HCT116 (cell line): ENCODE measurements around the gene FOXK1. TPM values are rescaled to one million over a fixed set of nuclear protein-coding genes. Genes with fewer than 3 reads are reported as not detected.

ENCODE experiments used
- ATAC-seq: fragments of 200-7000 bp; cut with Tn5 transposase; 2 replicates; pipeline ENCODE4 v1.9.1; 2020; ENCODE audit warnings: mild to moderate bottlenecking, moderate library complexity
- BruUV-seq: library from RNA; stranded (reverse); fragments of 400-500 nt; replicated peaks from 2 replicates; lab custom pipeline; 2021; lab: Mats Ljungman, UMichigan
- CTCF ChIA-PET: fragments of 300-600 bp; sonication (Branson Sonifier 250); formaldehyde crosslinking; loops from one replicate; lab custom pipeline; 2021; ENCODE audit warnings: antibody characterized with exemption; lab: Charles Lee
- POLR2A ChIA-PET: fragments of 300-600, 350-600 bp; sonication (Branson Sonifier 250); formaldehyde crosslinking; loops from one replicate; lab custom pipeline; 2021; ENCODE audit warnings: antibody characterized with exemption; lab: Charles Lee
- RAD21 ChIA-PET, 2 experiments: fragments of 300-600 bp; sonication (Branson Sonifier 250); formaldehyde crosslinking; loops; one replicate each; lab custom pipeline; 2023; ENCODE audit warnings: low total read pairs in 2 of 2; ENCODE audit not compliant: uncharacterized antibody in 2 of 2, unreplicated experiment in 2 of 2, low non-redundant PET in 1 of 2; lab: Charles Lee
- DNase-seq: peaks from one replicate; pipeline ENCODE4 v3.0.0-alpha.2; 2010; ENCODE audit warnings: low read depth, low spot score
- H2AFZ ChIP-seq: fragments of 200-600 bp; shearing (Covaris generic), sonication (generic); 2 replicates; pipeline ENCODE4 v1.6.1; 2017; ENCODE audit warnings: low read depth, mixed run types, mixed read lengths, antibody characterized with exemption, low read length; ENCODE audit not compliant: poor library complexity, severe bottlenecking
- H3K27ac ChIP-seq: 2 replicates; pipeline ENCODE4 v1.5.1; 2012; ENCODE audit warnings: low read depth, low read length
- H3K27me3 ChIP-seq: fragments of 200-600 bp; sonication (generic); 2 replicates; pipeline ENCODE4 v1.6.1; 2016; ENCODE audit warnings: mixed run types, low read length, mixed read lengths; ENCODE audit not compliant: insufficient read depth
- H3K36me3 ChIP-seq, 2 experiments: fragments of 200-500 bp in 1 of 2; fragments of 200-600 bp in 1 of 2; sonication (Bioruptor generic) in 1 of 2; sonication (generic) in 1 of 2; 2 replicates each; pipeline versions ENCODE4 v1.5.1 to v1.6.1; 2014 to 2016; ENCODE audit warnings: low read length in 2 of 2, inconsistent platforms in 1 of 2, mixed read lengths in 1 of 2, mixed run types in 1 of 2; ENCODE audit not compliant: insufficient read depth in 2 of 2, control insufficient read depth in 1 of 2
- H3K4me1 ChIP-seq, 2 experiments: fragments of 200-600 bp in 1 of 2; sonication (generic) in 1 of 2; 2 replicates each; pipeline versions ENCODE4 v1.5.1 to v1.6.1; 2012 to 2017; ENCODE audit warnings: low read length in 2 of 2, inconsistent platforms in 1 of 2, mild to moderate bottlenecking in 1 of 2, mixed read lengths in 1 of 2, mixed run types in 1 of 2, moderate library complexity in 1 of 2; ENCODE audit not compliant: insufficient read depth in 2 of 2, control insufficient read depth in 1 of 2
- H3K4me2 ChIP-seq: fragments of 200-600 bp; sonication (generic); 2 replicates; pipeline ENCODE4 v1.6.1; 2017; ENCODE audit warnings: mixed run types, low read length, mixed read lengths
- H3K4me3 ChIP-seq, 2 experiments: fragments of 200-600 bp in 1 of 2; sonication (generic) in 1 of 2; replicated peaks in 1 of 2; 2 replicates each; pipeline ENCODE4 v1.5.1; 2011 to 2016; ENCODE audit warnings: low read length in 2 of 2, control low read depth in 1 of 2, low read depth in 1 of 2, mild to moderate bottlenecking in 1 of 2, mixed read lengths in 1 of 2, mixed run types in 1 of 2
- H3K79me2 ChIP-seq: fragments of 200-600 bp; sonication (generic); 2 replicates; pipeline ENCODE4 v1.6.1; 2017; ENCODE audit warnings: mild to moderate bottlenecking, mixed run types, low read length, moderate library complexity, mixed read lengths; ENCODE audit not compliant: insufficient read depth
- H3K9ac ChIP-seq: fragments of 200-600 bp; sonication (generic); 2 replicates; pipeline ENCODE4 v1.6.1; 2016; ENCODE audit warnings: low read length, mixed read lengths
- H3K9me2 ChIP-seq: fragments of 200-600 bp; sonication (generic), shearing (Covaris generic); 2 replicates; pipeline ENCODE4 v1.6.1; 2017; ENCODE audit warnings: mixed run types, mild to moderate bottlenecking, moderate library complexity; ENCODE audit not compliant: insufficient read depth
- H3K9me3 ChIP-seq, 2 experiments: fragments of 200-500 bp in 1 of 2; fragments of 200-600 bp in 1 of 2; sonication (Bioruptor generic) in 1 of 2; sonication (generic) in 1 of 2; 2 replicates each; pipeline ENCODE4 v1.6.1; 2014 to 2017; ENCODE audit warnings: low read length in 2 of 2, mixed read lengths in 2 of 2, inconsistent platforms in 1 of 2, low read depth in 1 of 2, mild to moderate bottlenecking in 1 of 2, mixed run types in 1 of 2, moderate library complexity in 1 of 2; ENCODE audit not compliant: control insufficient read depth in 1 of 2, insufficient read depth in 1 of 2
- H4K20me1 ChIP-seq: fragments of 200-600 bp; sonication (generic), shearing (Covaris generic); 2 replicates; pipeline ENCODE4 v1.6.1; 2017; ENCODE audit warnings: mixed run types, mild to moderate bottlenecking, moderate library complexity; ENCODE audit not compliant: insufficient read depth
- EGR1 ChIP-seq: IDR thresholded peaks from 2 replicates; pipeline ENCODE4 v1.6.1; 2012; ENCODE audit warnings: low read depth
- POLR2AphosphoS5 ChIP-seq: IDR thresholded peaks from 2 replicates; pipeline ENCODE4 v1.6.1; 2011; ENCODE audit warnings: mild to moderate bottlenecking, low read depth, low read length, moderate library complexity
- RAD21 ChIP-seq: IDR thresholded peaks from 2 replicates; pipeline ENCODE4 v1.6.1; 2012; ENCODE audit warnings: low read depth, mild to moderate bottlenecking
- SIN3A ChIP-seq: IDR thresholded peaks from 2 replicates; pipeline ENCODE4 v1.6.1; 2012; ENCODE audit warnings: low read depth
- SRF ChIP-seq: IDR thresholded peaks from 2 replicates; pipeline ENCODE4 v1.6.1; 2012; ENCODE audit warnings: low read depth
- ZNF274 ChIP-seq: fragments of 200-500 bp; sonication (Bioruptor generic); IDR thresholded peaks from 2 replicates; pipeline ENCODE4 v1.6.1; 2014; ENCODE audit warnings: mild to moderate bottlenecking, low read depth, low read length, inconsistent platforms
- intact Hi-C: fragments of 100-400 bp; cut with micrococcal nuclease; formaldehyde crosslinking; loops from 2 replicates; pipeline ENCODE4 v1.10.0; 2022
- total RNA-seq: library from RNA; stranded (reverse); gene quantifications from one replicate; pipeline ENCODE4 v1.2.1, GENCODE V29; 2021; ENCODE audit not compliant: unreplicated experiment
- TF ChIP-seq, protein P1 (sequence below): IDR thresholded peaks from 2 replicates; pipeline ENCODE4 v1.6.1; 2012

FOXK1 gene
- total RNA-seq, 1 experiment from 2014 or later = 60.5 TPM

DNA sequence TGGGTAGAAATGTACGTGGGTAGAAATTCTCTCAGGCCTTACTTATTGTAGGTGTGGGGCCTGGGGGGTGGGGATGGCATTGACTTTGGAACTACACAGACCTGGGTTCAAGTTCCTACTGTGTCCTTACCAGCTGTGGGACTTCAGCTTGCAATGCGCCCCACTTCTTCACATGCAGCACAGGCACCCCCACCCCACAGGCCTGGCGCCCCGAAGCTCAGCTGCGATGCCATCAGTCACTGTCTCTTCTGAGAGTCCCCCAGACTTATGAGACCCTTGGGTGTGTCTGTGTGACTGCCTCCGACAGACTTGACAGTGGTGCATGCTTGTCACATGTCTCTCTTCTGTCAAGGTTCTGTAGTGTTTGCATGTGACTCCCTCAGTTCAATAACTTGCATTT is 90.2 kb downstream of the FOXK1 start:
- peaks cover 20% of the 10 kb centered on the region for H3K79me2 ChIP-seq
- H3K27ac ChIP-seq = no peak overlapping the region
- H3K9ac ChIP-seq = no peak overlapping the region
- POLR2A ChIA-PET = no interaction called here
- no peaks in the 10 kb centered on the region for H3K27me3 ChIP-seq
- RAD21 ChIA-PET = no interaction called here
- CTCF ChIA-PET = no interaction called here
- H4K20me1 ChIP-seq = no peaks in the 10 kb centered on the region
- H3K9me3 ChIP-seq = no peaks in the 10 kb centered on the region
- no peaks in the 10 kb centered on the region for H3K9me2 ChIP-seq
- TF ChIP-seq EGR1 (no peak), SIN3A (no peak), ZNF274 (no peak), RAD21 (no peak), SRF (no peak)
- TF ChIP-seq, protein P1, sequence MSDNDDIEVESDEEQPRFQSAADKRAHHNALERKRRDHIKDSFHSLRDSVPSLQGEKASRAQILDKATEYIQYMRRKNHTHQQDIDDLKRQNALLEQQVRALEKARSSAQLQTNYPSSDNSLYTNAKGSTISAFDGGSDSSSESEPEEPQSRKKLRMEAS = no peak
- intact Hi-C loops = no loop called here
- BruUV-seq = no TSS peak
- DNase-seq (no peak), ATAC-seq (no peak)
- H3K4me1 ChIP-seq = peaks cover 5 to 16% of the 10 kb centered on the region in 2 experiments; a peak in 3 of 4 replicates
- H3K4me3 ChIP-seq = no peak overlapping the region
- peaks cover 0 to 3% of the 10 kb centered on the region in 2 experiments; a peak in 2 of 4 replicates for H3K36me3 ChIP-seq
- H2AFZ ChIP-seq = no peak overlapping the region
- no peak overlapping the region for H3K4me2 ChIP-seq

- H3K79me2 ChIP-seq = peaks cover 27% of the 10 kb centered on the region
- no peaks in the 10 kb centered on the region for H4K20me1 ChIP-seq
- peaks cover 5 to 16% of the 10 kb centered on the region in 2 experiments; a peak in 3 of 4 replicates for H3K4me1 ChIP-seq
- no peak for TF ChIP-seq EGR1
- no peak; the same call in 1 of the 2 replicates for TF ChIP-seq POLR2AphosphoS5
- ATAC-seq = no peak
- H3K4me3 ChIP-seq = peak overlapping the region; percentile 97 to 100; a peak in 3 of 4 replicates
- intact Hi-C loops = no loop called here
- ChIA-PET POLR2A (no interaction called here), RAD21 (no interaction called here), CTCF (no interaction called here)
- H3K9me2 ChIP-seq = no peaks in the 10 kb centered on the region
- no peaks in the 10 kb centered on the region for H3K27me3 ChIP-seq
- no peak for DNase-seq
- peak overlapping the region; percentile 89; the same call in 1 of the 2 replicates for H3K9ac ChIP-seq
- H3K9me3 ChIP-seq = no peaks in the 10 kb centered on the region
- BruUV-seq = no TSS peak
- H3K27ac ChIP-seq = no peak overlapping the region
- no peak overlapping the region for H2AFZ ChIP-seq
- H3K36me3 ChIP-seq = no peaks in the 10 kb centered on the region; a peak in 2 of 4 replicates
- H3K4me2 ChIP-seq = peak overlapping the region; percentile 88
These were observed 91.9 kb downstream of the FOXK1 start for GRCh38 chr7:4774007-4774406.
